Adipocyte (in vitro differentiated cells): Measurements from ENCODE around the gene DRD4.
A peak's percentile ranks its signal among the peaks of the same experiment; 100 is the strongest.
"Not testable (repeated sequence)": the region's sequence is repeated elsewhere in the genome, so short reads cannot be mapped to it uniquely, and the experiment has no call there.

Experiments
- DNase-seq: peaks from one replicate; pipeline ENCODE4 v3.0.0-alpha.2; 2015; ENCODE audit warnings: low read depth
- H3K27me3 ChIP-seq: replicated peaks from 2 replicates; pipeline ENCODE4 v1.7.0; 2013; ENCODE audit warnings: mild to moderate bottlenecking, low read length, moderate library complexity; ENCODE audit not compliant: control insufficient read depth, insufficient read depth
- H3K36me3 ChIP-seq: 2 replicates; pipeline ENCODE4 v1.7.0; 2013; ENCODE audit warnings: low read length, mild to moderate bottlenecking, moderate library complexity; ENCODE audit not compliant: control insufficient read depth, insufficient read depth, severe bottlenecking
- H3K4me1 ChIP-seq: 2 replicates; pipeline ENCODE4 v1.7.0; 2013; ENCODE audit warnings: mild to moderate bottlenecking, low read length, moderate library complexity; ENCODE audit not compliant: control insufficient read depth, insufficient read depth
- H3K4me3 ChIP-seq: 2 replicates; pipeline ENCODE4 v1.7.0; 2013; ENCODE audit warnings: mild to moderate bottlenecking, low read length, moderate library complexity
- H3K9ac ChIP-seq: 2 replicates; pipeline ENCODE4 v1.7.0; 2013; ENCODE audit warnings: mild to moderate bottlenecking, low read length, moderate library complexity
- H3K9me3 ChIP-seq: 2 replicates; pipeline ENCODE4 v1.7.0; 2013; ENCODE audit warnings: mild to moderate bottlenecking, low read length, moderate library complexity; ENCODE audit not compliant: control insufficient read depth

DRD4 gene

GRCh38 chr11:654444-654843, 17.4 kb downstream of the DRD4 start:
- not testable (repeated sequence) for DNase-seq, H3K9me3 ChIP-seq, H3K4me1 ChIP-seq, H3K9ac ChIP-seq, H3K4me3 ChIP-seq, H3K27me3 ChIP-seq
- peaks cover 33% of the 10 kb centered on the region for H3K36me3 ChIP-seq

- DNase-seq = no peak
- H3K36me3 ChIP-seq = peaks cover 37% of the 10 kb centered on the region
- H3K4me3 ChIP-seq = no peak overlapping the region
- no peaks in the 10 kb centered on the region for H3K9me3 ChIP-seq
- no peaks in the 10 kb centered on the region for H3K27me3 ChIP-seq
- H3K9ac ChIP-seq = no peak overlapping the region
- H3K4me1 ChIP-seq = no peaks in the 10 kb centered on the region
These were observed 18.1 kb downstream of the DRD4 start for GRCh38 chr11:655036-655726.

GRCh38 chr11:656426-656825, 19.4 kb downstream of the DRD4 start:
- no peak for DNase-seq
- Histone ChIP-seq H3K4me3 (no peak overlapping the region), H3K9ac (no peak overlapping the region), H3K4me1 (no peaks in the 10 kb centered on the region), H3K9me3 (no peaks in the 10 kb centered on the region), H3K36me3 (peaks cover 40% of the 10 kb centered on the region), H3K27me3 (no peaks in the 10 kb centered on the region)

GRCh38 chr11:656866-657265, 19.8 kb downstream of the DRD4 start:
- no peak for DNase-seq
- H3K36me3 ChIP-seq = peaks cover 41% of the 10 kb centered on the region

GRCh38 chr11:657691-658126, 20.6 kb downstream of the DRD4 start:
- Histone ChIP-seq H3K36me3 (peaks cover 40% of the 10 kb centered on the region), H3K4me3 (no peak overlapping the region)
- no peak for DNase-seq

More at GRCh38 chr11:656866-657265, 19.8 kb downstream of the DRD4 start:
- H3K9ac ChIP-seq = no peak overlapping the region
- H3K27me3 ChIP-seq = no peaks in the 10 kb centered on the region
- H3K9me3 ChIP-seq = no peaks in the 10 kb centered on the region
- H3K4me3 ChIP-seq = no peak overlapping the region
- no peaks in the 10 kb centered on the region for H3K4me1 ChIP-seq

GRCh38 chr11:659532-660085, 22.5 kb downstream of the DRD4 start:
- H3K4me1 ChIP-seq = no peaks in the 10 kb centered on the region
- H3K27me3 ChIP-seq = no peaks in the 10 kb centered on the region
- DNase-seq = no peak
- H3K4me3 ChIP-seq = no peak overlapping the region
- H3K9ac ChIP-seq = no peak overlapping the region
- H3K9me3 ChIP-seq = no peaks in the 10 kb centered on the region
- peaks cover 39% of the 10 kb centered on the region for H3K36me3 ChIP-seq

More at GRCh38 chr11:657691-658126, 20.6 kb downstream of the DRD4 start:
- Histone ChIP-seq H3K9ac (no peak overlapping the region), H3K27me3 (no peaks in the 10 kb centered on the region), H3K4me1 (no peaks in the 10 kb centered on the region), H3K9me3 (no peaks in the 10 kb centered on the region)

- Histone ChIP-seq H3K4me3 (no peak overlapping the region), H3K36me3 (peaks cover 39% of the 10 kb centered on the region), H3K27me3 (no peaks in the 10 kb centered on the region), H3K4me1 (peaks cover 4% of the 10 kb centered on the region), H3K9ac (no peak overlapping the region), H3K9me3 (no peaks in the 10 kb centered on the region)
- no peak for DNase-seq
These were observed 23.2 kb downstream of the DRD4 start for GRCh38 chr11:660281-660680.

GRCh38 chr11:660681-661444, 23.8 kb downstream of the DRD4 start:
- Histone ChIP-seq H3K4me1 (peaks cover 9% of the 10 kb centered on the region), H3K27me3 (no peaks in the 10 kb centered on the region), H3K36me3 (peaks cover 39% of the 10 kb centered on the region), H3K9me3 (no peaks in the 10 kb centered on the region), H3K9ac (no peak overlapping the region), H3K4me3 (no peak overlapping the region)
- DNase-seq = no peak

- Histone ChIP-seq H3K4me3 (no peak overlapping the region), H3K36me3 (peaks cover 37% of the 10 kb centered on the region), H3K9ac (no peak overlapping the region), H3K4me1 (peaks cover 15% of the 10 kb centered on the region), H3K27me3 (no peaks in the 10 kb centered on the region), H3K9me3 (no peaks in the 10 kb centered on the region)
- DNase-seq = peak; percentile 60
These were observed 25.7 kb downstream of the DRD4 start for GRCh38 chr11:662689-663274.

- Histone ChIP-seq H3K4me1 (peaks cover 19% of the 10 kb centered on the region), H3K9me3 (no peaks in the 10 kb centered on the region), H3K36me3 (peaks cover 21% of the 10 kb centered on the region), H3K27me3 (no peaks in the 10 kb centered on the region), H3K9ac (peak overlapping the region; percentile 59), H3K4me3 (peak overlapping the region; percentile 55)
- DNase-seq = peak; percentile 26
These were observed 28.1 kb downstream of the DRD4 start for GRCh38 chr11:665062-665703.
